HepG2 (cell line): ENCODE data around the gene RUNX2.

Experiments
- ATF2 ChIP-seq: sonication (generic); formaldehyde crosslinking; IDR thresholded peaks from 2 replicates; pipeline ENCODE4 v1.4.0; 2020; ENCODE audit warnings: missing genetic modification reagents
- CREB1 ChIP-seq, 2 experiments: fragments of 450-650 bp in 1 of 2; IDR thresholded peaks; 2 replicates each; pipeline ENCODE4 v1.6.1; 2016 to 2017; ENCODE audit warnings: control low read depth in 1 of 2, mild to moderate bottlenecking in 1 of 2, missing compliant biosample characterization in 1 of 2, missing genetic modification characterization in 1 of 2
- USF2 ChIP-seq, 2 experiments: sonication (generic) in 1 of 2; formaldehyde crosslinking in 1 of 2; IDR thresholded peaks; 2 replicates each; pipeline versions ENCODE4 v1.5.1 to v1.6.1; 2011 to 2020; ENCODE audit warnings: borderline replicate concordance in 1 of 2, low read depth in 1 of 2, low read length in 1 of 2, mild to moderate bottlenecking in 1 of 2, missing genetic modification reagents in 1 of 2, moderate library complexity in 1 of 2

DNA sequence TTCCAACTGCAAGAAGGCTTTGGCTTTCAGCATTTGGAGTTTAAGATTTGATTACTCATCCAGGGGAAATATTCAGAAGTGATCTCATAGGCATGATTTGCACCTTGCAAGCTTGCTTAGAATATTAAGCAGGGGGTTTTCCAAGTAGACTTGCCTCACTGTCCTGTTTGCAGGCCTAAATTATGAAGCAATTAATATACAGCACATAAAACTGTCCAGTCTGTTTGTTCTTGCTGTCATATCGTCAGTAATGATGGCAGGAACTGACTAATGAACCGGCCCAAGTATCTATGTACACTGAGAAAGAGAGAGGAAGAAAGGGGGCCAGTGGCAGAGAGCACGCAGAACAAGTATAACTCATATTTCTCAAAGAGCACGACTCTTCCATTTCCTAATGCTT is 262.1 kb downstream of the RUNX2 start:
- TF ChIP-seq CREB1 (IDR thresholded peaks at IDR 0.05), result no peak
- no peak for TF ChIP-seq CREB1 (CRISPR knock-in tag; IDR thresholded peaks at IDR 0.05)
- no peak for TF ChIP-seq USF2 (IDR thresholded peaks at IDR 0.05; ENCODE audit: low read depth, low read length)
- TF ChIP-seq USF2 (CRISPR knock-in tag; IDR thresholded peaks at IDR 0.05; ENCODE audit: borderline replicate concordance), result no peak
- TF ChIP-seq ATF2 (CRISPR knock-in tag), result no peak
